ENCODE measurements around the gene CIC.
"Not testable (repeated sequence)": the region's sequence is repeated elsewhere in the genome, so short reads cannot be mapped to it uniquely, and the experiment has no call there.

CIC gene

DNA sequence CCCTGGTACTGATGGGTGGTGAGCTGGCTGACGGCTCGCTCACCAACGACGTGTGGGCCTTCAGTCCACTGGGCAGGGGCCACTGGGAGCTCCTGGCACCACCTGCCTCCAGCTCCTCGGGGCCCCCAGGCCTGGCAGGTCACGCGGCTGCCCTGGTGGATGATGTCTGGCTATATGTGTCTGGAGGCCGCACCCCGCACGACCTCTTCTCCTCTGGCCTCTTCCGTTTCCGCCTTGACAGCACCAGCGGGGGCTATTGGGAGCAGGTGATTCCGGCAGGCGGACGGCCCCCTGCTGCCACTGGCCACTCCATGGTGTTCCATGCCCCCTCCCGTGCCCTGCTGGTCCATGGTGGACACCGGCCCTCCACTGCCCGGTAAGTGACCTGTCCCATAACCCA, 66.9 kb downstream of the CIC start:
- DNase-seq, result no peak

DNA sequence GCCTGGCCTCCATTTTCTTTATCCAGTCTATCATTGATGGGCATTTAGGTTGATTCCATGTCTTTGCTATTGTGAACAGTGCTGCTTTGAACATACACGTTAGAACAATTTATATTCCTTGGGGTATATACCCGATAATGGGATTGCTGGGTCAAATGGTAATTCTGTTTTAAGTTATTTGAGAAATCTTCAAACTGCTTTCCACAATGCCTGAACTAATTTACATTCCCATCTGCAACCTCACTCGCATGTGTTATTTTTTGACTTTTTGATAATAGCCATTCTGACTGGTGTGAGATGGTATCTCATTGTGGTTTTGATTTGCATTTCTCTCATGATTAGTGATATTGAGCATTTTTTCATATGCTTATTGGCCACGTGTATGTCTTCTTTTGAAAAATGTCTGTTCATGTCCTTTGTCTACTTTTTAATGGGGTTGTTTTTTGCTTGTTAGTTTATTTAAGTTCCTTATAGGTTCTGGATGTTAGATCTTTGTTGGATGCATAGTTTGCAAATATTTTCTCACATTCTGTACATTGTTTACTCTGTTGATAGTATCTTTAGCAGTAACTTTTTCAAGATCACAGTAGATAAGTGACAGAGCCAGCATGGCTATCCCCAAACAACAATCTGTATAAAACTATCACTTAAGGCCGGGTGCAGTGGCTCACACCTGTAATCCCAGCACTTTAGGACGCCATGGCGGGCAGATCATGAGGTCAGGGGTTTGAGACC, 70.2 kb downstream of the CIC start:
- DNase-seq, result not testable (repeated sequence)

DNA sequence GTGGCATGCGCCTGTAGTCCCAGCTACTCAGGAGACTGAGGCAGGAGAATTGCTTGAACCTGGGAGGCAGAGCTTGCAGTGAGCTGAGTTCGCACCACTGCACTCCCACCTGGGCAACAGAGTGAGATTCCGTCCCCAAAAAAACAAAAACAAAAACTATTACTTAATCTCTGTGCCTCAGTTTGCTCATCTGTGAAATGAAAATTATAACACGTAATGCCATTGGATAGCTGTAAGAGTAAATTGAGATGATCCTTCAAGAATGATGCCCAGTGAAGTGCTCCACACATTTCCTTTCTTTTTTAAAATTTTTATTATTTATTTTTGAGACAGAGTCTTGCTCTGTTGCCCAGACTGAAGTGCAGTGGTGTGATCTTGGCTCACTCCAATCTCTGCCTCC, 70.9 kb downstream of the CIC start:
- not testable (repeated sequence) for DNase-seq

DNA sequence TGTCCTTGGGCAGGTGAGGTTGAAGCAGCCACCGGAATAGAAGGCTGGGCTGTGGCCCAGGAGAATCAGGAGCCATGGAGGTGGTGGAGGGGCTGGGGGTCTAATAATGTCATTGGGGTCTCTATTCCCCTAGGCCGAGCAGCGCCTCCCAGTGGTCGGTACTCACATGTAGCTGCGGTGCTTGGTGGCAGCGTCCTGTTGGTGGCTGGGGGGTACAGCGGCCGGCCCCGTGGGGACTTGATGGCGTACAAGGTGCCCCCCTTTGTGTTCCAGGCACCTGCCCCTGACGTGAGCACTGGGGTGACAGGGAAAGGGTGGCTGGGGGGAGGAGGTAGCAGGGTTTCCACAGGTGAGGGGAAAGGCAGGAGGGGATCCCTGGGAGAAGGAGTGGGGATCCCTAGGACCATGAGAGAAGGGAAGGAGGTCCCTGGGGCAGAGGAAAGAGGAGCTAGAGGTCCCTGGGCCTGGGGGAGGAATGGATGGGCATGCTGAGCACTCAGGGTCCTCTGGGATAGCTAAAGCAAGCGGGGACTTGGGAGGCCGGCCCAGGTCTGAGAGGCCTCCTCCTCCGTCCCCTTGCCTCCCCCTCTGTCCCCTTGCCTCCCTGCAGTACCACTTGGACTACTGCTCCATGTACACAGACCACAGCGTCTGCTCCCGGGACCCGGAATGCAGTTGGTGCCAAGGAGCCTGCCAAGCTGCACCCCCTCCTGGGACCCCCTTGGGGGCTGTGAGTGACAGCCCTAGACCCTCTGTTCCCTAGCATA, 74.5 kb downstream of the CIC start:
- DNase-seq, result no peak

DNA sequence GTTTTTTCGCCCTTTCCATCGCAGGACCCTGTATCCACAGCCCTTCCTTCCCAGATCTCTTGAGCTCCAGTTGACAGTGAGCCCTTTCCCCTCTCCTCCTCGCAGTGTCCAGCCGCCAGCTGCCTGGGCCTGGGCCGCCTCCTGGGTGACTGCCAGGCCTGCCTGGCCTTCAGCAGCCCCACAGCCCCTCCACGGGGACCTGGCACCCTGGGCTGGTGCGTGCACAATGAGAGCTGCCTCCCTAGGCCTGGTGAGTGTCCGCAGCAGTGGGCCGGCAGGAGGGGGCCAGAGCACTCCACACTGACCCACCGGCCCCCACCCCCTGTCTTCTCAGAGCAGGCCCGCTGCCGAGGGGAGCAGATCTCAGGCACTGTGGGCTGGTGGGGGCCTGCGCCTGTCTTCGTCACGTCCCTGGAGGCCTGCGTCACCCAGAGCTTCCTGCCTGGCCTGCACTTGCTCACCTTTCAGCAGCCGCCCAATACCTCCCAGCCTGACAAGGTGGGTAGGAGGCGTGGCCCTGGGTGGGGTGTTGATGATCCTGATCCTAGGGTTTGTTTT, 75.4 kb downstream of the CIC start:
- no peak for DNase-seq
